Measurements from ENCODE around the gene KRTAP12-3.
"Not testable (repeated sequence)": the region's sequence is repeated elsewhere in the genome, so short reads cannot be mapped to it uniquely, and the experiment has no call there.

Gene KRTAP12-3

DNA sequence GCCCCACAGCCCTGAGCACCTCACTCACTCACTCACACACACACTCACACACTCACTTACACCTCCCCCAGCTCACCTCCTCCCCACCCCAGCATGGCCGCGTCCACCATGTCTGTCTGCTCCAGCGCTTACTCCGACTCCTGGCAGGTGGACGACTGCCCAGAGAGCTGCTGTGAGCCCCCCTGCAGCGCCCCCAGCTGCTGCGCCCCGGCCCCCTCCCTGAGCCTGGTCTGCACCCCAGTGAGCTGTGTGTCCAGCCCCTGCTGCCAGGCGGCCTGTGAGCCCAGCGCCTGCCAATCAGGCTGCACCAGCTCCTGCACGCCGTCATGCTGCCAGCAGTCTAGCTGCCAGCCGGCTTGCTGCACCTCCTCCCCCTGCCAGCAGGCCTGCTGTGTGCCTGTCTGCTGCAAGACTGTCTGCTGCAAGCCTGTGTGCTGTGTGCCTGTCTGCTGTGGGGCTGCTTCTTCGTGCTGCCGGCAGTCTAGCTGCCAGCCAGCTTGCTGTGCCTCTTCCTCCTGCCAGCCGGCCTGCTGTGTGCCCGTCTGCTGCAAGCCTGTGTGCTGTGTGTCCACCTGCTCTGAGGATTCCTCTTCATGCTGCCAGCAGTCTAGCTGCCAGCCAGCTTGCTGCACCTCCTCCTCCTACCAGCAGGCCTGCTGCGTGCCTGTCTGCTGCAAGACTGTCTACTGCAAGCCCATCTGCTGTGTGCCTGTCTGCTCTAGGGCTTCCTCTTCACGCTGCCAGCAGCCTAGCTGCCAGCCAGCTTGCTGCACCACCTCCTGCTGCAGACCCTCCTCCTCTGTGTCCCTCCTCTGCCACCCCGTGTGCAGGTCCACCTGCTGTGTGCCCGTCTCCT, 11.1 kb upstream of the KRTAP12-3 start, which contains the start of gene KRTAP10-11:
Gene KRTAP10-11, plus strand, starts transcription at position 49 of the 856 bp plus-strand sequence. Its CDS starts 45 bp downstream, at position 94.
- not testable (repeated sequence) for H3K9ac ChIP-seq (ENCODE audit: low read depth, low read length); H3K36me3 ChIP-seq (ENCODE audit: insufficient read depth, low read depth, low read length); H3K4me3 ChIP-seq (ENCODE audit: low read length); H3K4me1 ChIP-seq (ENCODE audit: insufficient read depth, low read length); H3K27me3 ChIP-seq (ENCODE audit: insufficient read depth, low read length); H3K27ac ChIP-seq (ENCODE audit: low read length)
- H3K9me3 ChIP-seq (ENCODE audit: insufficient read depth, low read depth, low read length), result peaks cover 12% of the 10 kb centered on the region; the same call in 1 of the 2 replicates

DNA sequence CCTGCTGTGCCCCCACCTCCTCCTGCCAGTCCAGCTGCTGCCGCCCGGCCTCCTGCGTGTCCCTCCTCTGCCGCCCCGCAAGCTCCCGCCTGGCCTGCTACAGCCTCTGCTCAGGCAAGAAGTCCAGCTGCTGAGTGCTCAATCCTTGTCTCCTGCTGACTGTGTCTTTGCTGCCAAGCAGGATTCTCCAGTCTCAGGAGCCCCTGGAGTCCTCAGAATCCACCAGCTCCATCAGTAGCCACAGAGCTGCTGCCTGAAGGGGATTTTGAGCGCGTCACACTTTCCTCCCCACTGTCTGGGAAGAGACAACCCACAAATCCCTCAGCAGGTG, 10.5 kb upstream of the KRTAP12-3 start:
- H3K4me3 ChIP-seq (ENCODE audit: low read length), result no peak overlapping the region
- no peak overlapping the region for H3K9ac ChIP-seq (ENCODE audit: low read depth, low read length)
- H3K9me3 ChIP-seq (ENCODE audit: insufficient read depth, low read depth, low read length), result peaks cover 12% of the 10 kb centered on the region; the same call in 1 of the 2 replicates
- H3K27me3 ChIP-seq (ENCODE audit: insufficient read depth, low read length), result no peaks in the 10 kb centered on the region
- no peak overlapping the region for H3K27ac ChIP-seq (ENCODE audit: low read length)
- H3K36me3 ChIP-seq (ENCODE audit: insufficient read depth, low read depth, low read length), result no peaks in the 10 kb centered on the region
- no peaks in the 10 kb centered on the region for H3K4me1 ChIP-seq (ENCODE audit: insufficient read depth, low read length)

DNA sequence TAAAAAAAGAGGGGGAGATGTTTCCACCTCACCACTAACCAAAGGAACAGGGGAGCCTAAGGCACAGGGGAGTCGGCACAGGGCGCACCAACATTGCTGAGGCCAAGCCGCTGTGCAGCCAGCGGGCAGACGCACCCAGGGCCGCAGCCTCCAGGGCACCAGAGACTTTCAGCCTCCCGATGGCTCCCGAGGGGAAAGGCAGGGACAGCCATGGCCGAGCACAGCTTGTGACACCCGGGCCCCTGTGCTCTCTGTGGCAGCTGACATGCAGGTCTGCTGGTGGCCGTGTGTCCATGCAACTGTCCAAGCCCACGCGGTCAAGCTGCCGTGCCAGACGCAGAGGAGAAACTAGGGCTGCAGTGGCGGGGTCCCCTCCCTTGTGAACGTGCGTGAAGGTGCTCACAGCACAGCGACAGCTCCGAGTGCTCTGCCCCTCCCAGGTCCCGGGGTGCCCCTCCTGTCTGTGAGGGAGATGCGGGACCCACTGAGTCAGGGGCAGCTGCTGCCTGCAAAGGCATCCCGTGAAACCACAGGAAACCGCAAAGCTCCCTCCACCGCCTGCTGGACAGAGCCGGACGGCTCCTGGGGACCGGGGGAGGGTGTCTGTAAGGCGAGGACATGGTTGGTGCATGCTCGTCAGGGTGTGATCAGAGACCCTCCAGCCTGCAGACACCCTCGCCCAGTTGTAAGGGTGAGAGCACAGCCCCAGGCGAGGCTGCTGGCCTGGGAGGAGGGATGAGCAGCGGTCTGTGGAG, 9.0 kb upstream of the KRTAP12-3 start:
- Histone ChIP-seq H3K9me3 (ENCODE audit: insufficient read depth, low read depth, low read length) (peaks cover 12% of the 10 kb centered on the region; the same call in 1 of the 2 replicates), H3K9ac (ENCODE audit: low read depth, low read length) (no peak overlapping the region), H3K27me3 (ENCODE audit: insufficient read depth, low read length) (no peaks in the 10 kb centered on the region), H3K36me3 (ENCODE audit: insufficient read depth, low read depth, low read length) (no peaks in the 10 kb centered on the region), H3K27ac (ENCODE audit: low read length) (no peak overlapping the region), H3K4me3 (ENCODE audit: low read length) (no peak overlapping the region), H3K4me1 (ENCODE audit: insufficient read depth, low read length) (no peaks in the 10 kb centered on the region; the same call in 1 of the 2 replicates)

DNA sequence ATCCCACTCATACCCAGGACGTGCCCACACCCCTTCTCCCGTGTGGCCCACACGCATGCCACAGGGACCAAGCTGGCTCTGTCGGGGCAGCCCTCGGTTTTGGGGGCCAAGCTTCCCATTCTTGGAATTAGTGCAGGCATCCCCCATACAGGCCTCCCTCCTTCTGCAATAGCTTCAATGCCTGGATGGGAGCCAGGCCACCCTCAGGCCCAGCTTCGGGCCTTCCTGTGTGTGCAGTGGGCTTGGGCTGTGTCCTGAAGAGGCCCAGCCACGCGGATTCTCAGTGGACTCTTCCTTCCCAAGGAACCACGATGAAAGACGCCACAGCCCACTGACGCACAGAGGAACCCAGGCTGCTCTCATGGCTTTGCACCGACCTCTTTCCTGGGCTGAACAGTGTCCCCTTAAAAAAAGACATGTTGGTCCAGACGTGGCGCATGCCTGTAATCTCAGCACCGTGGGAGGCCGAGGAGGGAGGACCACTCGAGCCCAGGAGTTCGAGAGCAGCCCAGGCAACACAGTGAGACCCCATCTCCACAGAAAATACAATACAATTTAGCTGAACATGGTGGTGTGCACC, 8.1 kb upstream of the KRTAP12-3 start:
- H3K4me3 ChIP-seq (ENCODE audit: low read length), result no peak overlapping the region
- peaks cover 7% of the 10 kb centered on the region; the same call in 1 of the 2 replicates for H3K9me3 ChIP-seq (ENCODE audit: insufficient read depth, low read depth, low read length)
- H3K4me1 ChIP-seq (ENCODE audit: insufficient read depth, low read length), result no peaks in the 10 kb centered on the region; the same call in 1 of the 2 replicates
- no peak overlapping the region for H3K27ac ChIP-seq (ENCODE audit: low read length)
- no peak overlapping the region for H3K9ac ChIP-seq (ENCODE audit: low read depth, low read length)
- H3K36me3 ChIP-seq (ENCODE audit: insufficient read depth, low read depth, low read length), result no peaks in the 10 kb centered on the region
- H3K27me3 ChIP-seq (ENCODE audit: insufficient read depth, low read length), result no peaks in the 10 kb centered on the region

DNA sequence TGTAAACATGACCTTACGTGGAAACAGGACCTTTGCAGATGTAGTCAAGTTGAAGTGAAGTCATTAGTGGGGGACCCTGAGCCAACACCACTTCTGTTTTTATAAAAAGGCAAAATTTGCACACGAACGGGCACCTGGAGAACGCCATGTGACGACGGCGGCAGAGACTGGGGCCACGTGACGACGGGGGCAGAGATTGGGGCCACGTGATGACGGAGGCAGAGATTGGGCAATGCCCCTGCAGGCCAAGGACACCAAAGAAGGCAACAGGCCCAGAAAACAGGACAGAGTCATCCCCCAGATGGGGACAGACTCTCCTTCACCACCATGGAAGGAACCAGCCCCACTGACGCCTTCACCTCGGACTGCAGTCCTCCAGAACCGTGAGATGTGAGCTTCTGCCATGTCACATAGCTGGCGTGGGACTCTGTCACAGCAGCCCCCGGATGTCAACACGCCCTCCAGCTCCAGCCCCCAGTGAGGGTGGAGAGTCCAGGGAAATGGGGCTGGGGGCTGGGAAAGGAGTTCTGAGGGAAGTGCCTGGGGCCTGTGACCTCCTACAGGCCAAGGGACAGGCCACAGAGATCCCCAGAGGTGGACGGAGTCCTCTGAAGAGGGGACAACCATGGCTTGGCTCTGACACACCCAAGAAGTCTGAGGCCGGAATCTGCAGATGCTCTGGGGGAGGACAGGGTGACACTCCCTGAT, 7.3 kb upstream of the KRTAP12-3 start:
- Histone ChIP-seq H3K9me3 (ENCODE audit: insufficient read depth, low read depth, low read length) (no peaks in the 10 kb centered on the region), H3K4me1 (ENCODE audit: insufficient read depth, low read length) (no peaks in the 10 kb centered on the region; the same call in 1 of the 2 replicates), H3K27ac (ENCODE audit: low read length) (no peak overlapping the region), H3K36me3 (ENCODE audit: insufficient read depth, low read depth, low read length) (no peaks in the 10 kb centered on the region), H3K4me3 (ENCODE audit: low read length) (no peak overlapping the region), H3K27me3 (ENCODE audit: insufficient read depth, low read length) (no peaks in the 10 kb centered on the region), H3K9ac (ENCODE audit: low read depth, low read length) (no peak overlapping the region)

DNA sequence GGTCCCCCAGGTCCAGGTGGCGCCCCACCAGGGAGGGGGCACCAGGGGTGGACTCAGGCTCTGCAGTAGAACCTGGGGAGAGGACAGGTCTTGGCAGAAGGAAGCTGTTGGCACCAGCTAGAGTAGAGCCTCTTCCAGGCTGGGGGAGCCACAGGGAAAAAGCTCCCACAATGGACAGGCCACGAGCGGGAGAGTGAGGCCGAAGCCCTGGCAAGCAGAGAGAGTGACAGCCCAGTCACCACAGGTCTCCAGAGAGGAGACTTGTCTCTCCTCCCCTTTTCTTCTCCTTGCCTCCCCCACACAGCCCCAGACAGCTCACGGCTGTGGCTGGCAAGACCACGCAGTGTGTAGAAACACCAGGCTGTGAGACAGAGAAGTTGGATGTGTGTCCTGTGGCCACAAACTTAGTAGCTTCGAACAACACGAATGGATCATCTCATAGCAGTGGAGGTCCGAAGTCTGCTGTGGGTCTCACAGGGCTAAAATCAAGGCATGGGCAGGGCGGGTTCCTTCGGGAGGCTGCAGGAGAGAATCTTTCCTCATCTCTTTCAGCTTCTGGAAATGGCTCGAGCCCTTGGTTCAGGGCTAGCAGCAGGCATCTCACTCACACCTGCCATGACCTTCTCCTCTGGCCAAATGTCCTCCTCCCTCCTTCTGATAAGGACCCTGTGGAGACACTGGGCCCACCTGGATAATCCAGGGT, 6.6 kb upstream of the KRTAP12-3 start:
- H3K9ac ChIP-seq (ENCODE audit: low read depth, low read length), result no peak overlapping the region
- no peaks in the 10 kb centered on the region; the same call in 1 of the 2 replicates for H3K4me1 ChIP-seq (ENCODE audit: insufficient read depth, low read length)
- no peak overlapping the region for H3K4me3 ChIP-seq (ENCODE audit: low read length)
- H3K36me3 ChIP-seq (ENCODE audit: insufficient read depth, low read depth, low read length), result no peaks in the 10 kb centered on the region
- H3K27ac ChIP-seq (ENCODE audit: low read length), result no peak overlapping the region
- H3K27me3 ChIP-seq (ENCODE audit: insufficient read depth, low read length), result no peaks in the 10 kb centered on the region
- no peaks in the 10 kb centered on the region for H3K9me3 ChIP-seq (ENCODE audit: insufficient read depth, low read depth, low read length)

DNA sequence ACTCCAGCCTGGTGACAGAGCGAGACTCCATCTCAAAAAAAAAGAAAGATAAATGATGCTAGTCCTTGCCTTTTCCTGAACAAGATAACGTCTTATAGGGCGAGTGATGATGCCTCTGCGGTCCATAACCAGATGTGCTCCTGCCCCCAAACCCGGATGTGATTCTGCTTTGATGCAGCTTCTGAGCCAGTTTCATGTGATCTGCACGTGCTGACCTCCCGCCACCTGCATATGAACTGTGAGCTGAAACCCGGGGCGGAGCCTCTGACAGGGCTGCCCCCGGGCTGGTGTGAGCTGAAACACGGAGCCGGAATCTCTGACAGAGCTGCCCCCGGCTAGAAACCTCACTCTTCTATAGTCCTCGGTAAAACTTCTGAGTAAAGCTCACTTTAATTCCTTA, 4.6 kb upstream of the KRTAP12-3 start:
- H3K36me3 ChIP-seq (ENCODE audit: insufficient read depth, low read depth, low read length), result no peaks in the 10 kb centered on the region
- H3K9me3 ChIP-seq (ENCODE audit: insufficient read depth, low read depth, low read length), result no peaks in the 10 kb centered on the region
- no peak overlapping the region for H3K9ac ChIP-seq (ENCODE audit: low read depth, low read length)
- H3K4me3 ChIP-seq (ENCODE audit: low read length), result no peak overlapping the region
- H3K4me1 ChIP-seq (ENCODE audit: insufficient read depth, low read length), result no peaks in the 10 kb centered on the region; the same call in 1 of the 2 replicates
- H3K27ac ChIP-seq (ENCODE audit: low read length), result no peak overlapping the region
- no peaks in the 10 kb centered on the region for H3K27me3 ChIP-seq (ENCODE audit: insufficient read depth, low read length)

DNA sequence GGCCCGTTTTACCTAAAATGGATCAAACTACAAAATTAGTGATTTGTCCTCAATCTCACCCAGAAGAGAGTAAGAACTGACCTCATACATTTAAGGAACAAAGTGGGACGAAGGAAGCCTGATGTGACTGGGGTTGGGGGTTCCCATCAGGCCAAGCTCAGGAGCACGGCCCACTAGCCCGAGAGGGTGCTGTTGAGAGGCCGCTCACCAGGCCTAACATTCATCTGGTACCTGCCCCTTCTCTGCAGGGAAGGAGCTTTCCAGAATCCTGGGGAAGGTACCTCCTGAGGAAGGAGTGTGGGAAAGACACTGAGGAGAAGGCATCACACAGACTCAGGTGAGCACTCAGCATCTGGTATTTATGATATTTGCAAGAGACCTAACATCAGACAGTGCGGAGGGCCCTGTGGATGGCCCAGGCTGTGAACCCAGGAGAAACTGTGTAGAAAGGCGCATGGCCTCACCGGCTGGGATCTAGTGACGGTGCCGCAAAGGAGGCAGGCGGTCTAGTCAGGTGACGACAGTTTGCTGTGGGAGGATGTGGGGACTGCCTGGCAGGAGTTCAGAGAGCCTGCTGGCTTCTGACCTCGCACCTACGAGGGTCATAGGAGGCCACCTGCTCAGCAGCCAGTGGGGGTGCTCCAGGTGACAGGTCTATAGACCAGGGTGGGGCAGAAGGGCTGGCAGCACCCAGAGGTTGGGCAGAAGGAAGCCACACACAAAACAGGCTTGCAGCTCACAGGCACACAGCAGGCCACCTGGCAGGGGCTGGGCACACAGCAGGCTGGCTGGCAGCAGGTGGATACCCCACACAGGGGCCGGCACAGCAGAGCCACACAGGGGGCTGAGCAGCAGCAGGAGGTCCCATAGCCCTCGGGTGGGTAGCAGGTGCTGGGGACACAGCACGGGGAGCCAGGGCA, 3.8 kb upstream of the KRTAP12-3 start:
- no peaks in the 10 kb centered on the region for H3K36me3 ChIP-seq (ENCODE audit: insufficient read depth, low read depth, low read length)
- H3K9me3 ChIP-seq (ENCODE audit: insufficient read depth, low read depth, low read length), result no peaks in the 10 kb centered on the region
- H3K27ac ChIP-seq (ENCODE audit: low read length), result no peak overlapping the region
- no peaks in the 10 kb centered on the region for H3K27me3 ChIP-seq (ENCODE audit: insufficient read depth, low read length)
- no peak overlapping the region for H3K9ac ChIP-seq (ENCODE audit: low read depth, low read length)
- H3K4me1 ChIP-seq (ENCODE audit: insufficient read depth, low read length), result peaks cover under 1% of the 10 kb centered on the region; the same call in 1 of the 2 replicates
- no peak overlapping the region for H3K4me3 ChIP-seq (ENCODE audit: low read length)

DNA sequence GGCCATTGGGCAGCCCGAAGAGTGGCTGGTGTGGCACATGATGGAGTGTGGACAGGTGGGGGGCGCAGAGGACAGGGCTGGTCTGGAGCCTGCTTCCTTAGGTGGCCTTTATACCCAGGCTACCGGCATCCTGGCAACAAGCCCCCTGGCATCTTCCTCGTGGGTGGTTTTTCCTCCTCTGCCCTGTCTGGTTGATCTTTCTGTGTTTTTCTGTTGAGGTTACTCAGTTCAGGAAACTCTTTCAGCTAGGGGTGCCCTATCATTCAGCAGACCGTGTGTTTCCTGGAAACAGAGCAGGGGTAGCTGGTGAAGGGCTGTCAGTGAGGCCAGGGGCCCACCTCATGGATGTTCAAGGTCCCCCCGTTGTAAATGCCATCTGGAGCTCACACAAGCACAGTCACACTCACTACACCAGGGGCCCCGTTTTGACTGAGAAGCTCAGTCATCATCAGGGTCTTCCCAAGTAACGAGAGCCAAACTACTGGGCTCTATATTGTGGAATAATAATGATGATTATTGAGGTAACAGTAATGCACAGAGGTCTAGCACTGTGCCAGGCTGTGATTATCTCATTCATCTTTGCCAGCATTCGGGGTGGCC, 3.1 kb upstream of the KRTAP12-3 start, which contains the start of gene KRTAP12-4:
Gene KRTAP12-4, minus strand, starts transcription at position 84 of the 600 bp plus-strand sequence. Its CDS starts 45 bp downstream, at position 39.
- Histone ChIP-seq H3K9me3 (ENCODE audit: insufficient read depth, low read depth, low read length) (no peaks in the 10 kb centered on the region), H3K9ac (ENCODE audit: low read depth, low read length) (no peak within 1 kb of the TSS), H3K27me3 (ENCODE audit: insufficient read depth, low read length) (no peaks in the 10 kb centered on the region), H3K4me1 (ENCODE audit: insufficient read depth, low read length) (peaks cover 6% of the 10 kb centered on the region; the same call in 1 of the 2 replicates), H3K4me3 (ENCODE audit: low read length) (no peak within 1 kb of the TSS), H3K27ac (ENCODE audit: low read length) (no peak within 1 kb of the TSS), H3K36me3 (ENCODE audit: insufficient read depth, low read depth, low read length) (no peaks in the 10 kb centered on the region)

DNA sequence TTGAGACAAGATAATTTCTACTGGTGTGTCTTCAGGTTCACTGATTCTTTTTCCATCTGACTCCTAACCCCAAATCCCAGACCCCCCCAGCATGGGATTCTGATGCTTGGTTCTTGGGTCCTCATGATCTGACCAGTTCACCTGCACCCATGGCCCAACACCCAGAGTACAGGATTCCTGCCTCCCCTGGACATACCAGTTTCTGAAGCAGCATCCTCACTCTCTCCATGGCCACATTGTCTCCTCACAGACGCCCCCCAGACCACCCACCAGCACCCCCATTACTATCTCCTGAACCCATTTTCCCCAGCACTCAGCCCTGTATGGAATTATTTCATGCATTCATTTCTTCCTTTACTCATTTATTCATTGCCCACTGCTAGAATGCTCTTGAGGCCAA, 864 bp upstream of the KRTAP12-3 start:
- no peaks in the 10 kb centered on the region for H3K9me3 ChIP-seq (ENCODE audit: insufficient read depth, low read depth, low read length)
- H3K36me3 ChIP-seq (ENCODE audit: insufficient read depth, low read depth, low read length), result no peaks in the 10 kb centered on the region
- H3K27ac ChIP-seq (ENCODE audit: low read length), result no peak overlapping the region
- H3K9ac ChIP-seq (ENCODE audit: low read depth, low read length), result no peak overlapping the region
- H3K4me3 ChIP-seq (ENCODE audit: low read length), result no peak overlapping the region
- H3K4me1 ChIP-seq (ENCODE audit: insufficient read depth, low read length), result peaks cover 12% of the 10 kb centered on the region; the same call in 1 of the 2 replicates
- H3K27me3 ChIP-seq (ENCODE audit: insufficient read depth, low read length), result no peaks in the 10 kb centered on the region

All from iPS-20b (cell line).